Epithelial cell of proximal tubule (primary cell): ENCODE measurements around the gene RASSF10. TPM values are rescaled to one million over a fixed set of nuclear protein-coding genes. Genes with fewer than 3 reads are reported as not detected.

Source experiments
- DNase-seq: peaks from one replicate; pipeline ENCODE4 v3.0.0-alpha.2; 2011; ENCODE audit warnings: low read depth
- H3K4me3 ChIP-seq: 2 replicates; pipeline ENCODE4 v1.5.1; 2011; ENCODE audit warnings: low read depth, mild to moderate bottlenecking, low read length
- total RNA-seq: library from RNA; depleted of rRNA; stranded (reverse); fragments of >200 nt; gene quantifications from 2 replicates; pipeline ENCODE4 v1.2.3, GENCODE V29; 2015
- TF ChIP-seq, protein P1 (sequence below): conservative IDR thresholded peaks from 2 replicates; pipeline ENCODE4 v1.5.1; 2012; ENCODE audit warnings: low read depth, mild to moderate bottlenecking, low read length

The RASSF10 gene
- total RNA-seq, 1 donor from 2014 or later = 1.6 TPM

DNA sequence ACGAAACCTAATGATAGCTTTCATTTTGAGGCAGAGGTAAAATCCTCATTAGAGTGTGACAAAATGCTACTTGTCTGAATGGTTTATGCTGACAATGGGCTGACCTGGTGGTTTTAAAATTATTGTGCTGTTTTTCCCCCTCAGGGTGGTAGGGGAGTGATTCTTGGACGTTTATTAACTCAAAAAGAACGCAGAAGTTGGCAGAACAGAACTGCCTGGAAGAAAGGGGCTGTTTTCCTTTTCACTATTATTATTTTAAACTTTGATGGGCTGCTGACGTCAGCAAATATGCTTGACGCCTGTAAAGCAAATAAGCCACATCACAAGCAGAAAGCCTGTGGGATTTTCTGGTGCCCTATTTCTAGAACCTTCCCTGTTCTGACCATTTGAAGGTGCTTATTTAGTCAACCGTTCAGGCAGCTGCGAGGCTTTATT, 4.0 kb downstream of the RASSF10 start:
- TF ChIP-seq, protein P1, sequence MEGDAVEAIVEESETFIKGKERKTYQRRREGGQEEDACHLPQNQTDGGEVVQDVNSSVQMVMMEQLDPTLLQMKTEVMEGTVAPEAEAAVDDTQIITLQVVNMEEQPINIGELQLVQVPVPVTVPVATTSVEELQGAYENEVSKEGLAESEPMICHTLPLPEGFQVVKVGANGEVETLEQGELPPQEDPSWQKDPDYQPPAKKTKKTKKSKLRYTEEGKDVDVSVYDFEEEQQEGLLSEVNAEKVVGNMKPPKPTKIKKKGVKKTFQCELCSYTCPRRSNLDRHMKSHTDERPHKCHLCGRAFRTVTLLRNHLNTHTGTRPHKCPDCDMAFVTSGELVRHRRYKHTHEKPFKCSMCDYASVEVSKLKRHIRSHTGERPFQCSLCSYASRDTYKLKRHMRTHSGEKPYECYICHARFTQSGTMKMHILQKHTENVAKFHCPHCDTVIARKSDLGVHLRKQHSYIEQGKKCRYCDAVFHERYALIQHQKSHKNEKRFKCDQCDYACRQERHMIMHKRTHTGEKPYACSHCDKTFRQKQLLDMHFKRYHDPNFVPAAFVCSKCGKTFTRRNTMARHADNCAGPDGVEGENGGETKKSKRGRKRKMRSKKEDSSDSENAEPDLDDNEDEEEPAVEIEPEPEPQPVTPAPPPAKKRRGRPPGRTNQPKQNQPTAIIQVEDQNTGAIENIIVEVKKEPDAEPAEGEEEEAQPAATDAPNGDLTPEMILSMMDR = no peak
- no peak for DNase-seq
- H3K4me3 ChIP-seq = no peak overlapping the region

- TF ChIP-seq, protein P1 = no peak
- no peak overlapping the region for H3K4me3 ChIP-seq
- no peak for DNase-seq
Observed at GRCh38 chr11:13015753-13016152, 6.6 kb downstream of the RASSF10 start.

DNA sequence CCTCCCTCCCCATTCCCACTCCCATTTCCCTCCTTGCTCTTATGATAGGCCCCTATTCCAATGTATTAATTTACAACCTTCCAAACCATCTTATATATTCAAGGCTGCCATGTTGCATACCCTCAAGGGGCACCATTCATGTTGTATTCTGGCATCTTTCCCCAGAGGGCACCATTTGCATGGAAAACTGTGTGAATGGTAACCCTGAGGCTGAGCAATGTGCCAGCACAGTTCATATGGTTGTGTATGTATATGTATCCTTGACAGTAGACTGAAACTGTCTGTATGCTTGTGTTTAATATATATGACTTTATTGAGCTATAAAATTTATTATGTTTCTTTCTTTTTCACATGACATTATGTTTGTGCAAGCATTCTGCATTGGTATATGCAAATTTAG, 7.3 kb downstream of the RASSF10 start:
- TF ChIP-seq, protein P1 = peak; percentile 56
- H3K4me3 ChIP-seq = no peak overlapping the region
- no peak for DNase-seq

GRCh38 chr11:13019313-13019712, 10.2 kb downstream of the RASSF10 start:
- TF ChIP-seq, protein P1 = no peak
- no peak for DNase-seq
- H3K4me3 ChIP-seq = no peak overlapping the region

- TF ChIP-seq, protein P1 = no peak
- no peak overlapping the region for H3K4me3 ChIP-seq
Observed at GRCh38 chr11:13023423-13023822, 14.3 kb downstream of the RASSF10 start.

DNA sequence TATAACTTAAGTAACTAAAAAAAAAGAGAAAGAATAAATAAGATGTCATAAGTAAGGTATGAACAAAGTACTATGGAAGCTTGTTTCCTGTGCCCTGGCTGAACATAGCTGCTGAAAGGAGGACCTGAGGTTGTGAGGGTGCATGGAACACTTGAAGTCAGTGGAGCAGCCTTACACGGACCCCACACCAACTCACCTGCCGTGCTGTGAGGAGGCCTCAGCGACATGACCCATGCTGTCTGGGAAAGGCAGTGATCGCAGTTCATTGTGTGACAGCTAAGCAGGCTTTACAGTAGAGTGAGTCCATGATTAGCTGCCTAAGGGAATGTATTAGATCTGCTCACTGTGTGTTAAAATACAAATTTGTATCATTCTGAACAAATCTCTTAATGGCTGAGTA, 17.6 kb downstream of the RASSF10 start:
- no peak for DNase-seq
- H3K4me3 ChIP-seq = no peak overlapping the region
- TF ChIP-seq, protein P1 = no peak

More at GRCh38 chr11:13023423-13023822, 14.3 kb downstream of the RASSF10 start:
- DNase-seq = no peak

DNA sequence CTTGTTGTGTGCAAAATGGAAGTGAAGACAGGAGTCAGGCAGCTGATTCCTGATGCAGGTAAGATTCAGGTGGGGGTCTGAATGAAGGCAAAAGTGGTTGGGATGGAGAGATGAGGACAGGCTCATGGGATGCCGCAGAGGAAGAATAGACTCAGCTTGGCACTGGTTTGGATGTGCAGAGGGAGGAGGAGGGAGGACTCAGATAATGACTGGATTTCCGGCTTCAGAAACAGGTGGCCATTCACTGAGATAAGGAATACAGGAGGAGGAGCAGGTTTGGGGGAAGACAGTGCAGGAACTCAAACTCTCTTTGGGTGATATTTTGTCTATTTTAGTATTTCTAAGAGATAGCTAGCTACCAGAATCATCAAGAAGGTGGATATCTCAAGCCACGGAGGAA, 19.2 kb downstream of the RASSF10 start:
- TF ChIP-seq, protein P1 = no peak
- no peak for DNase-seq

More for the DNA sequence above, 19.2 kb downstream of the RASSF10 start:
- H3K4me3 ChIP-seq = no peak overlapping the region
